IMR-90 (cell line): Measurements from ENCODE around the gene GATAD2A. TPM values are rescaled to one million over a fixed set of nuclear protein-coding genes. Genes with fewer than 3 reads are reported as not detected.

Experiments
- ATAC-seq: fragments of 200-7000 bp; cut with Tn5 transposase; 2 replicates; pipeline ENCODE4 v1.9.1; 2020; ENCODE audit warnings: low read depth, mild to moderate bottlenecking, moderate library complexity
- BruUV-seq: library from RNA; stranded (reverse); fragments of 400-500 nt; replicated peaks from 2 replicates; lab custom pipeline; 2021; lab: Mats Ljungman, UMichigan
- CTCF ChIA-PET: fragments of 300-600 bp; formaldehyde crosslinking; extraction: SDS; loops from one replicate; lab custom pipeline; 2021; ENCODE audit warnings: antibody characterized with exemption; lab: Yijun Ruan, JAX
- POLR2A ChIA-PET: fragments of 300-600 bp; sonication (Branson Sonifier 250); formaldehyde crosslinking; loops from one replicate; lab custom pipeline; 2022; ENCODE audit warnings: antibody characterized with exemption; ENCODE audit not compliant: unreplicated experiment; lab: Charles Lee
- DNase-seq: peaks from one replicate; pipeline ENCODE4 v3.0.0; 2013
- H2AFZ ChIP-seq: replicated peaks from 2 replicates; pipeline ENCODE3; 2013; ENCODE audit warnings: low read length, mild to moderate bottlenecking; ENCODE audit not compliant: poor library complexity
- H2AK5ac ChIP-seq: 2 replicates; pipeline ENCODE4 v1.6.1; 2013; ENCODE audit warnings: low read depth, low read length, inconsistent platforms
- H2AK9ac ChIP-seq: replicated peaks from 2 replicates; pipeline ENCODE3; 2013; ENCODE audit warnings: mild to moderate bottlenecking, low read depth, low read length, moderate library complexity; ENCODE audit not compliant: poor library complexity
- H2BK120ac ChIP-seq: 2 replicates; pipeline ENCODE4 v1.6.1; 2013; ENCODE audit warnings: low read depth, low read length, inconsistent platforms
- H2BK15ac ChIP-seq: 3 replicates; pipeline ENCODE4 v1.6.1; 2013; ENCODE audit warnings: low read depth, low read length, inconsistent platforms
- H2BK20ac ChIP-seq: 2 replicates; pipeline ENCODE4 v1.6.1; 2013; ENCODE audit warnings: low read depth, mild to moderate bottlenecking, inconsistent platforms, low read length, moderate library complexity
- H2BK5ac ChIP-seq: 2 replicates; pipeline ENCODE4 v1.6.1; 2013; ENCODE audit warnings: mild to moderate bottlenecking, low read depth, low read length, inconsistent platforms; ENCODE audit not compliant: poor library complexity, severe bottlenecking
- H3K14ac ChIP-seq: replicated peaks from 2 replicates; pipeline ENCODE4 v1.6.1; 2013; ENCODE audit warnings: low read depth, low read length, inconsistent platforms
- H3K18ac ChIP-seq: 2 replicates; pipeline ENCODE4 v1.6.1; 2013; ENCODE audit warnings: low read depth, low read length, control low read depth
- H3K23ac ChIP-seq: 2 replicates; pipeline ENCODE4 v1.6.1; 2013; ENCODE audit warnings: low read depth, low read length, inconsistent platforms
- H3K27ac ChIP-seq: 2 replicates; pipeline ENCODE4 v1.5.1; 2013; ENCODE audit warnings: mild to moderate bottlenecking, control low read depth, low read length; ENCODE audit not compliant: insufficient read depth
- H3K27me3 ChIP-seq: 2 replicates; pipeline ENCODE4 v1.6.1; 2013; ENCODE audit warnings: low read length; ENCODE audit not compliant: control insufficient read depth, insufficient read depth
- H3K36me3 ChIP-seq: 2 replicates; pipeline ENCODE4 v1.6.1; 2013; ENCODE audit warnings: low read length, mixed read lengths; ENCODE audit not compliant: control insufficient read depth, insufficient read depth
- H3K4ac ChIP-seq: 2 replicates; pipeline ENCODE4 v1.6.1; 2013; ENCODE audit warnings: low read depth, low read length, inconsistent platforms
- H3K4me1 ChIP-seq: 2 replicates; pipeline ENCODE4 v1.6.1; 2013; ENCODE audit warnings: low read length, mixed read lengths; ENCODE audit not compliant: control insufficient read depth, insufficient read depth
- H3K4me2 ChIP-seq: 2 replicates; pipeline ENCODE4 v1.6.1; 2013; ENCODE audit warnings: low read depth, mild to moderate bottlenecking, control low read depth, low read length, moderate library complexity
- H3K4me3 ChIP-seq: 2 replicates; pipeline ENCODE4 v1.5.1; 2013; ENCODE audit warnings: low read depth, mild to moderate bottlenecking, control low read depth, low read length, moderate library complexity; ENCODE audit not compliant: insufficient read depth
- H3K56ac ChIP-seq: 2 replicates; pipeline ENCODE4 v1.6.1; 2013; ENCODE audit warnings: low read length, inconsistent platforms; ENCODE audit not compliant: insufficient read depth; ENCODE audit errors: extremely low read depth
- H3K79me1 ChIP-seq, 2 experiments: 2 replicates each; pipeline ENCODE4 v1.6.1; 2013; ENCODE audit warnings: low read length in 2 of 2, inconsistent platforms in 1 of 2, low read depth in 1 of 2
- H3K9ac ChIP-seq: 2 replicates; pipeline ENCODE4 v1.6.1; 2013; ENCODE audit warnings: low read depth, low read length, control low read depth
- H3K9me1 ChIP-seq: 2 replicates; pipeline ENCODE4 v1.6.1; 2013; ENCODE audit warnings: low read length, inconsistent platforms; ENCODE audit not compliant: insufficient read depth
- H3K9me3 ChIP-seq: 2 replicates; pipeline ENCODE4 v1.6.1; 2013; ENCODE audit warnings: low read length; ENCODE audit not compliant: control insufficient read depth, insufficient read depth
- H4K20me1 ChIP-seq: 2 replicates; pipeline ENCODE4 v1.6.1; 2013; ENCODE audit warnings: low read length, inconsistent platforms; ENCODE audit not compliant: insufficient read depth
- H4K5ac ChIP-seq: 2 replicates; pipeline ENCODE4 v1.6.1; 2013; ENCODE audit warnings: mild to moderate bottlenecking, low read depth, low read length, control low read depth
- H4K8ac ChIP-seq, 2 experiments: 2 replicates each; pipeline ENCODE4 v1.6.1; 2013; ENCODE audit warnings: low read depth in 2 of 2, low read length in 2 of 2, control low read depth in 1 of 2, inconsistent platforms in 1 of 2
- H4K91ac ChIP-seq: 2 replicates; pipeline ENCODE4 v1.6.1; 2013; ENCODE audit warnings: low read depth, low read length, inconsistent platforms; ENCODE audit not compliant: insufficient read depth
- CEBPB ChIP-seq: IDR thresholded peaks from 2 replicates; pipeline ENCODE4 v1.6.1; 2012; ENCODE audit warnings: low read depth, low read length, improper control_type of control experiment
- FOS ChIP-seq: fragments of 150-350 bp; IDR thresholded peaks from 2 replicates; pipeline ENCODE4 v1.6.1; 2016; ENCODE audit warnings: low read depth, low read length
- MAFK ChIP-seq: IDR thresholded peaks from 2 replicates; pipeline ENCODE4 v1.6.1; 2012; ENCODE audit warnings: low read depth, low read length, improper control_type of control experiment
- MAZ ChIP-seq: IDR thresholded peaks from 2 replicates; pipeline ENCODE4 v1.6.1; 2012; ENCODE audit warnings: low read depth, mild to moderate bottlenecking, low read length, improper control_type of control experiment, moderate library complexity, borderline replicate concordance
- NFE2L2 ChIP-seq: fragments of 150-350 bp; IDR thresholded peaks from 2 replicates; pipeline ENCODE4 v1.6.1; 2016; ENCODE audit warnings: low read depth, mild to moderate bottlenecking, low read length
- POLR2A ChIP-seq: IDR thresholded peaks from 2 replicates; pipeline ENCODE4 v1.6.1; 2012; ENCODE audit warnings: mild to moderate bottlenecking, low read depth, low read length
- RAD21 ChIP-seq: IDR thresholded peaks from 2 replicates; pipeline ENCODE4 v1.6.1; 2012; ENCODE audit warnings: low read length, improper control_type of control experiment
- RCOR1 ChIP-seq: IDR thresholded peaks from 2 replicates; pipeline ENCODE4 v1.6.1; 2012; ENCODE audit warnings: mild to moderate bottlenecking, low read length, improper control_type of control experiment; ENCODE audit not compliant: insufficient replicate concordance
- RFX5 ChIP-seq: IDR thresholded peaks from 2 replicates; pipeline ENCODE4 v1.8.0; 2012; ENCODE audit warnings: low read depth, mild to moderate bottlenecking, low read length, moderate library complexity
- SMC3 ChIP-seq: fragments of 150-350 bp; IDR thresholded peaks from 2 replicates; pipeline ENCODE4 v1.6.1; 2016; ENCODE audit warnings: low read depth, mild to moderate bottlenecking, antibody characterized with exemption, low read length, moderate library complexity
- WGBS, 2 experiments: methylation state at CpG; one replicate each; pipeline versions ENCODE4 v1.1.5 to v1.1.7; 2013; ENCODE audit warnings: missing lambda C conversion rate in 2 of 2; ENCODE audit not compliant: insufficient read length in 1 of 2; ENCODE audit errors: extremely low coverage in 2 of 2; 5-methylcytosine and 5-hydroxymethylcytosine counted together
- dilution Hi-C: fragments of 300-500 bp; cut with HindIII; formaldehyde crosslinking; loops from one replicate; pipeline ENCODE4 v1.14.3; 2018; ENCODE audit warnings: low sequenced_read_pairs; ENCODE audit not compliant: unreplicated experiment
- in situ Hi-C: fragments of 300-500 bp; cut with MboI; formaldehyde crosslinking; loops from 3 replicates; pipeline ENCODE4 v1.14.3; 2019; ENCODE audit warnings: low sequenced_read_pairs, inconsistent platforms, mixed read lengths
- intact Hi-C: fragments of 100-400 bp; cut with micrococcal nuclease; formaldehyde crosslinking; loops from 2 replicates; pipeline ENCODE4 v1.10.0; 2022
- polyA plus RNA-seq, 3 experiments: library from polyadenylated mRNA; depleted of rRNA; stranded (reverse); fragments of >200 nt; gene quantifications; 2 replicates each; pipeline ENCODE4 v1.2.3, GENCODE V29; 2012; ENCODE audit warnings: low replicate concordance in 1 of 3
- total RNA-seq: library from RNA; depleted of rRNA; stranded (reverse); fragments of >200 nt; gene quantifications from 2 replicates; pipeline ENCODE4 v1.2.3, GENCODE V29; 2012
- TF ChIP-seq, protein P1 (sequence below): conservative IDR thresholded peaks from 2 replicates; pipeline ENCODE4 v1.5.1; 2012; ENCODE audit warnings: mild to moderate bottlenecking, low read depth, low read length, improper control_type of control experiment
- TF ChIP-seq, protein P2 (sequence below): fragments of 150-350 bp; IDR thresholded peaks from 2 replicates; pipeline ENCODE4 v1.6.1; 2016; ENCODE audit warnings: low read depth, mild to moderate bottlenecking, low read length, moderate library complexity, borderline replicate concordance

GATAD2A gene
- total and polyA plus RNA-seq, 2 of the 4 experiments (the other 2 are of a cell fraction) = 23.5 to 33.2 TPM

DNA sequence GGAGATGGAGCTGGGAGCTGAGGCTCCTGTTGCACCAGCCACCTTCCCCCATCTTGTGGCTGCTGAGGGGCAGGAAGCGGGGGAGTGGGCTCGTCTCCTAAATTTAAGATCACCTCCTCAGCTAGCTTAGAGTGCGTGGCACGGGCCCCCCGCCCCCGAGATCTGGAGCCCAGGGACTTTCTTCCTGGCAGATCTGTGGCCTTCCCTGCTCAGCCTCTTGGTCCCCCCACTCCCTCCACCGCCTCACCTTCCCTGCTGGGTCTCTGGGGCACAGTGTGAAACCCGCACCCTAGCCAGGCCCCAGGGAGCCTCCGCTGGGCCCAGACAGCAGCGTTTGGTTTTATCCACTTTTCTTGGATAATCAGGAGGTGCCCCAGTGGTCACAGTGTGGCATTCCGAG, 49.0 kb upstream of the GATAD2A start:
- Histone ChIP-seq H2AK5ac (no peak overlapping the region), H3K9me3 (no peaks in the 10 kb centered on the region), H4K8ac (no peak overlapping the region), H3K27me3 (no peaks in the 10 kb centered on the region), H2BK5ac (no peak overlapping the region), H3K9ac (no peak overlapping the region), H3K36me3 (peaks cover 60% of the 10 kb centered on the region), H3K4me3 (no peak overlapping the region), H4K5ac (no peak overlapping the region), H3K23ac (no peak overlapping the region), H3K9me1 (no peaks in the 10 kb centered on the region), H3K14ac (no peak overlapping the region), H2BK120ac (no peak overlapping the region), H2BK15ac (no peak overlapping the region), H4K20me1 (no peaks in the 10 kb centered on the region), H2AFZ (no peak overlapping the region), H4K91ac (no peak overlapping the region), H3K56ac (no peak overlapping the region), H3K79me1 (no peaks in the 10 kb centered on the region), H3K18ac (no peak overlapping the region), H3K4me2 (no peak overlapping the region), H3K4ac (no peak overlapping the region), H2AK9ac (no peak overlapping the region), H3K4me1 (no peaks in the 10 kb centered on the region), H3K27ac (no peak overlapping the region), H2BK20ac (no peak overlapping the region)
- ATAC-seq (no peak), DNase-seq (no peak)
- TF ChIP-seq, protein P1, sequence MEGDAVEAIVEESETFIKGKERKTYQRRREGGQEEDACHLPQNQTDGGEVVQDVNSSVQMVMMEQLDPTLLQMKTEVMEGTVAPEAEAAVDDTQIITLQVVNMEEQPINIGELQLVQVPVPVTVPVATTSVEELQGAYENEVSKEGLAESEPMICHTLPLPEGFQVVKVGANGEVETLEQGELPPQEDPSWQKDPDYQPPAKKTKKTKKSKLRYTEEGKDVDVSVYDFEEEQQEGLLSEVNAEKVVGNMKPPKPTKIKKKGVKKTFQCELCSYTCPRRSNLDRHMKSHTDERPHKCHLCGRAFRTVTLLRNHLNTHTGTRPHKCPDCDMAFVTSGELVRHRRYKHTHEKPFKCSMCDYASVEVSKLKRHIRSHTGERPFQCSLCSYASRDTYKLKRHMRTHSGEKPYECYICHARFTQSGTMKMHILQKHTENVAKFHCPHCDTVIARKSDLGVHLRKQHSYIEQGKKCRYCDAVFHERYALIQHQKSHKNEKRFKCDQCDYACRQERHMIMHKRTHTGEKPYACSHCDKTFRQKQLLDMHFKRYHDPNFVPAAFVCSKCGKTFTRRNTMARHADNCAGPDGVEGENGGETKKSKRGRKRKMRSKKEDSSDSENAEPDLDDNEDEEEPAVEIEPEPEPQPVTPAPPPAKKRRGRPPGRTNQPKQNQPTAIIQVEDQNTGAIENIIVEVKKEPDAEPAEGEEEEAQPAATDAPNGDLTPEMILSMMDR = no peak
- TF ChIP-seq POLR2A (no peak), FOS (no peak), MAFK (no peak), MAZ (no peak), RAD21 (no peak), NFE2L2 (no peak), RCOR1 (no peak), RFX5 (no peak), SMC3 (no peak), CEBPB (no peak)
- TF ChIP-seq, protein P2, sequence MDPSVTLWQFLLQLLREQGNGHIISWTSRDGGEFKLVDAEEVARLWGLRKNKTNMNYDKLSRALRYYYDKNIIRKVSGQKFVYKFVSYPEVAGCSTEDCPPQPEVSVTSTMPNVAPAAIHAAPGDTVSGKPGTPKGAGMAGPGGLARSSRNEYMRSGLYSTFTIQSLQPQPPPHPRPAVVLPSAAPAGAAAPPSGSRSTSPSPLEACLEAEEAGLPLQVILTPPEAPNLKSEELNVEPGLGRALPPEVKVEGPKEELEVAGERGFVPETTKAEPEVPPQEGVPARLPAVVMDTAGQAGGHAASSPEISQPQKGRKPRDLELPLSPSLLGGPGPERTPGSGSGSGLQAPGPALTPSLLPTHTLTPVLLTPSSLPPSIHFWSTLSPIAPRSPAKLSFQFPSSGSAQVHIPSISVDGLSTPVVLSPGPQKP = no peak
- no TSS peak for BruUV-seq
- dilution Hi-C loops = no loop called here
- intact Hi-C loops = no loop called here
- POLR2A ChIA-PET = no interaction called here
- in situ Hi-C loops = no loop called here
- CTCF ChIA-PET = no interaction called here
- 98% methylated on average over 8 of the region's 11 CpGs; no CpG with 5 or more reads in 1 of the 2 experiments for WGBS, 2 experiments
